ENCODE measurements around the gene COQ8A.

DNA sequence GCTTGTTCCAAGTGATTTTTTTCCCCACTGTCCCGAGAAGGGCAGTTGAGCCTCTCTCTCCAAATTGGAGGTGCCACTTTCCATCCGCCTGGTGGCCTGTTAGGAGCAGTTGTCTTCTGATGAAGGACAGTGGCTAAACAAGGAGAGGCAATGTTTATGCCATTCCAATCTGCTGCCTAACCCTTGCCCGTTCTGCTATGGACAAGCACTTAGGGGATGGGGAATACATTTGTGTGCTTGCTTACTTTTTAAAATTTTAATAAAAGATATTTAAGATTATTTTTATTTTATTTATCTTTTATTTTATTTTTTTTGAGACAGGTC, 12.0 kb downstream of the COQ8A start:
- TF ChIP-seq, protein P1, sequence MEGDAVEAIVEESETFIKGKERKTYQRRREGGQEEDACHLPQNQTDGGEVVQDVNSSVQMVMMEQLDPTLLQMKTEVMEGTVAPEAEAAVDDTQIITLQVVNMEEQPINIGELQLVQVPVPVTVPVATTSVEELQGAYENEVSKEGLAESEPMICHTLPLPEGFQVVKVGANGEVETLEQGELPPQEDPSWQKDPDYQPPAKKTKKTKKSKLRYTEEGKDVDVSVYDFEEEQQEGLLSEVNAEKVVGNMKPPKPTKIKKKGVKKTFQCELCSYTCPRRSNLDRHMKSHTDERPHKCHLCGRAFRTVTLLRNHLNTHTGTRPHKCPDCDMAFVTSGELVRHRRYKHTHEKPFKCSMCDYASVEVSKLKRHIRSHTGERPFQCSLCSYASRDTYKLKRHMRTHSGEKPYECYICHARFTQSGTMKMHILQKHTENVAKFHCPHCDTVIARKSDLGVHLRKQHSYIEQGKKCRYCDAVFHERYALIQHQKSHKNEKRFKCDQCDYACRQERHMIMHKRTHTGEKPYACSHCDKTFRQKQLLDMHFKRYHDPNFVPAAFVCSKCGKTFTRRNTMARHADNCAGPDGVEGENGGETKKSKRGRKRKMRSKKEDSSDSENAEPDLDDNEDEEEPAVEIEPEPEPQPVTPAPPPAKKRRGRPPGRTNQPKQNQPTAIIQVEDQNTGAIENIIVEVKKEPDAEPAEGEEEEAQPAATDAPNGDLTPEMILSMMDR (IDR thresholded peaks at IDR 0.05): no peak
- TF ChIP-seq POLR2A (IDR thresholded peaks at IDR 0.05): no peak
- TF ChIP-seq EP300 (IDR thresholded peaks at IDR 0.05): no peak
- no peak for TF ChIP-seq POLR2AphosphoS5 (IDR thresholded peaks at IDR 0.05)
